HepG2 (cell line): ENCODE data around the gene SLC11A1. TPM values are rescaled to one million over a fixed set of nuclear protein-coding genes. Genes with fewer than 3 reads are reported as not detected.
A peak's percentile ranks its signal among the peaks of the same experiment; 100 is the strongest.

Experiments used
- ARHGAP35 ChIP-seq: sonication (generic); formaldehyde crosslinking; IDR thresholded peaks from 2 replicates; pipeline ENCODE4 v1.9.0; 2022; ENCODE audit warnings: mild to moderate bottlenecking, inconsistent platforms, moderate library complexity, missing genetic modification reagents, borderline replicate concordance
- ASH2L ChIP-seq: fragments of 300-600, 200-600 bp; sonication (generic); IDR thresholded peaks from 2 replicates; pipeline ENCODE4 v1.7.0; 2017; ENCODE audit warnings: low read depth, mild to moderate bottlenecking, moderate library complexity, mixed read lengths, low read length; ENCODE audit not compliant: insufficient read length
- CENPBD1 ChIP-seq: sonication (generic); formaldehyde crosslinking; IDR thresholded peaks from 2 replicates; pipeline ENCODE4 v1.8.0; 2022; ENCODE audit warnings: missing genetic modification reagents, low read depth, mild to moderate bottlenecking, borderline replicate concordance
- DNMT3B ChIP-seq: conservative IDR thresholded peaks from 2 replicates; pipeline ENCODE4 v1.6.1; 2016; ENCODE audit warnings: missing biosample characterization, control low read depth
- FLYWCH1 ChIP-seq: sonication (generic); formaldehyde crosslinking; IDR thresholded peaks from 2 replicates; pipeline ENCODE4 v1.8.1; 2023; ENCODE audit warnings: mild to moderate bottlenecking, missing genetic modification reagents
- FOXK1 ChIP-seq: sonication (generic); formaldehyde crosslinking; IDR thresholded peaks from 2 replicates; pipeline ENCODE4 v1.4.0; 2020; ENCODE audit warnings: low read depth, missing genetic modification reagents, borderline replicate concordance
- GLI4 ChIP-seq: sonication (generic); formaldehyde crosslinking; IDR thresholded peaks from 2 replicates; pipeline ENCODE4 v1.5.1; 2020; ENCODE audit warnings: missing genetic modification reagents, mild to moderate bottlenecking, moderate library complexity, borderline replicate concordance
- MTF1 ChIP-seq: sonication (generic); formaldehyde crosslinking; IDR thresholded peaks from 2 replicates; pipeline ENCODE4 v1.5.0; 2020; ENCODE audit warnings: missing genetic modification reagents
- NFATC3 ChIP-seq: sonication (generic); formaldehyde crosslinking; IDR thresholded peaks from 2 replicates; pipeline ENCODE4 v1.5.1; 2020; ENCODE audit warnings: mild to moderate bottlenecking, missing genetic modification reagents
- PBX3 ChIP-seq: sonication (generic); formaldehyde crosslinking; IDR thresholded peaks from 2 replicates; pipeline ENCODE4 v1.8.1; 2023; ENCODE audit warnings: missing genetic modification reagents, inconsistent platforms, borderline replicate concordance
- REL ChIP-seq: sonication (generic); formaldehyde crosslinking; conservative IDR thresholded peaks from 2 replicates; pipeline ENCODE4 v1.8.0; 2022; ENCODE audit warnings: mild to moderate bottlenecking, missing genetic modification reagents, moderate library complexity
- SYNCRIP ChIP-seq: fragments of 200-400 bp; formaldehyde crosslinking; IDR thresholded peaks from 2 replicates; pipeline ENCODE4 v1.6.1; 2018; ENCODE audit warnings: mild to moderate bottlenecking, low read depth, low read length; ENCODE audit not compliant: insufficient read depth
- THAP9 ChIP-seq: sonication (generic); formaldehyde crosslinking; IDR thresholded peaks from 2 replicates; pipeline ENCODE4; 2020; ENCODE audit warnings: missing genetic modification reagents, mild to moderate bottlenecking, borderline replicate concordance
- U2AF2 ChIP-seq: fragments of 200-400 bp; formaldehyde crosslinking; IDR thresholded peaks from 2 replicates; pipeline ENCODE4 v1.6.1; 2017; ENCODE audit warnings: low read depth, mild to moderate bottlenecking, low read length
- XBP1 ChIP-seq: sonication (generic); formaldehyde crosslinking; IDR thresholded peaks from 2 replicates; pipeline ENCODE4 v1.5.0; 2020; ENCODE audit warnings: missing genetic modification reagents
- ZC3H4 ChIP-seq: sonication (generic); formaldehyde crosslinking; IDR thresholded peaks from 2 replicates; pipeline ENCODE4 v1.4.0; 2020; ENCODE audit warnings: missing genetic modification reagents, borderline replicate concordance
- ZMAT5 ChIP-seq: sonication (generic); formaldehyde crosslinking; IDR thresholded peaks from 2 replicates; pipeline ENCODE4 v1.5.0; 2020; ENCODE audit warnings: mild to moderate bottlenecking, low read depth, missing genetic modification reagents, borderline replicate concordance
- ZNF362 ChIP-seq: sonication (generic); formaldehyde crosslinking; IDR thresholded peaks from 2 replicates; pipeline ENCODE4 v1.4.0; 2020; ENCODE audit warnings: missing genetic modification reagents, mild to moderate bottlenecking, borderline replicate concordance
- ZNF549 ChIP-seq: sonication (generic); formaldehyde crosslinking; IDR thresholded peaks from 2 replicates; pipeline ENCODE4 v1.5.0; 2020; ENCODE audit warnings: missing genetic modification reagents
- ZNF572 ChIP-seq: sonication (generic); formaldehyde crosslinking; IDR thresholded peaks from 2 replicates; pipeline ENCODE4 v1.5.1; 2020; ENCODE audit warnings: mild to moderate bottlenecking, missing genetic modification reagents
- ZNF788 ChIP-seq: sonication (generic); formaldehyde crosslinking; IDR thresholded peaks from 2 replicates; pipeline ENCODE4 v1.5.0; 2020; ENCODE audit warnings: mild to moderate bottlenecking, missing genetic modification reagents, borderline replicate concordance
- ZSCAN25 ChIP-seq: sonication (generic); formaldehyde crosslinking; IDR thresholded peaks from 2 replicates; pipeline ENCODE4 v1.8.0; 2022; ENCODE audit warnings: mild to moderate bottlenecking, missing genetic modification reagents
- polyA plus RNA-seq, 8 experiments: library from polyadenylated mRNA; depleted of rRNA in 3 of 8; stranded (reverse) in 7 of 8; unstranded in 1 of 8; fragments of >200 nt; fragmentation: Illumina TruSeq in 4 of 8; extraction: Trizol in 4 of 8; gene quantifications; 2 replicates each; pipeline versions ENCODE4 v1.2.1 to v1.2.3, GENCODE V29; 2011 to 2016; ENCODE audit warnings: low read depth in 4 of 8, missing spikeins in 1 of 8, mixed read lengths in 1 of 8; ENCODE audit not compliant: insufficient read depth in 1 of 8
- total RNA-seq, 5 experiments: library from RNA; depleted of rRNA; stranded (reverse); fragments of >200 nt; fragmentation: Illumina TruSeq; extraction: Trizol; gene quantifications; 2 replicates each; pipeline ENCODE4 v1.2.3, GENCODE V29; 2016; ENCODE audit warnings: low read depth in 1 of 5

The SLC11A1 gene
- total and polyA plus RNA-seq, 2 of the 13 experiments (the other 11 are each of a cell fraction or from before 2014, with no cell fraction given), result 0.33 to 2.3 TPM

- TF ChIP-seq PBX3 (CRISPR knock-in tag) (no peak), U2AF2 (no peak), NFATC3 (no peak), CENPBD1 (CRISPR knock-in tag) (no peak; the same call in 1 of the 2 replicates), REL (CRISPR knock-in tag) (no peak; the same call in 1 of the 2 replicates), ZMAT5 (CRISPR knock-in tag) (no peak), ZNF362 (CRISPR knock-in tag) (peak; percentile 73; the same call in 1 of the 2 replicates), ZC3H4 (CRISPR knock-in tag) (no peak), DNMT3B (CRISPR knock-in tag) (no peak), XBP1 (CRISPR knock-in tag) (no peak), MTF1 (CRISPR knock-in tag) (no peak), GLI4 (CRISPR knock-in tag) (no peak), ASH2L (no peak), SYNCRIP (no peak), ARHGAP35 (no peak), ZSCAN25 (CRISPR knock-in tag) (peak; percentile 100), ZNF549 (CRISPR knock-in tag) (no peak), FOXK1 (0 out of 2 replicates have a peak, but pooled peaks have one; percentile 4), ZNF572 (CRISPR knock-in tag) (0 out of 2 replicates have a peak, but pooled peaks have one; percentile 39), FLYWCH1 (CRISPR knock-in tag) (0 out of 2 replicates have a peak, but pooled peaks have one; percentile 20), THAP9 (CRISPR knock-in tag) (peak; percentile 69; the same call in 1 of the 2 replicates), ZNF788 (CRISPR knock-in tag) (peak; percentile 96; the same call in 1 of the 2 replicates)
Measured at GRCh38 chr2:218400930-218401881, 19.1 kb downstream of the SLC11A1 start (continued).
